HG03066 (cell line): ENCODE results near the gene KCNK3.
"Not testable (repeated sequence)": the region's sequence is repeated elsewhere in the genome, so short reads cannot be mapped to it uniquely, and the experiment has no call there.

Source experiments
- ATAC-seq: cut with Tn5 transposase; IDR thresholded peaks from one replicate; pipeline ENCODE4 v1.9.1; 2021; ENCODE audit warnings: low read depth; ENCODE audit not compliant: unreplicated experiment

KCNK3 gene

DNA sequence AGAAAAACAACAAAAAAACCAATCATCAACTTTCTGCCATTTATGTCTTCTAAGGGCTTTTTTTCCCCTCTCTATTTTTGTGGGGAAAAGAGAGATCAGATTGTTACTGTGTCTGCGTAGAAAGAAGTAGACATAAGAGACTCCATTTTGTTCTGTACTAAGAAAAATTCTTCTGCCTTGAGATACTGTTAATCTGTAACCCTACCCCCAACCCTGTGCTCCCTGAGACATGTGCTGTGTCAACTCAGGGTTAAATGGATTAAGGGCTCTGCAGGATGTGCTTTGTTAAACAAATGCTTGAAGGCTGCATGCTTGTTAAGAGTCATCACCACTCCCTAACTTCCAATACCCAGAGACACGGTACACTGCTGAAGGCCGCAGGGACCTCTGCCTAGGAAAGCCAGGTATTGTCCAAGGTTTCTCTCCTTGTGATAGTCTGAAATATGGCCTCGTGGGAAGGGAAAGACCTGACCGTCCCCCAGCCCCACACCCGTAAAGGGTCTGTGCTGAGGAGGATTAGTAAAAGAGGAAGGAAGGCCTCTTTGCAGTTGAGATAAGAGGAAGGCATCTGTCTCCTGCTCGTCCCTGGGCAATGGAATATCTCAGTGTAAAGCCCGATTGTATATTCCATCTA is 57.4 kb downstream of the KCNK3 start:
- ATAC-seq = not testable (repeated sequence)

DNA sequence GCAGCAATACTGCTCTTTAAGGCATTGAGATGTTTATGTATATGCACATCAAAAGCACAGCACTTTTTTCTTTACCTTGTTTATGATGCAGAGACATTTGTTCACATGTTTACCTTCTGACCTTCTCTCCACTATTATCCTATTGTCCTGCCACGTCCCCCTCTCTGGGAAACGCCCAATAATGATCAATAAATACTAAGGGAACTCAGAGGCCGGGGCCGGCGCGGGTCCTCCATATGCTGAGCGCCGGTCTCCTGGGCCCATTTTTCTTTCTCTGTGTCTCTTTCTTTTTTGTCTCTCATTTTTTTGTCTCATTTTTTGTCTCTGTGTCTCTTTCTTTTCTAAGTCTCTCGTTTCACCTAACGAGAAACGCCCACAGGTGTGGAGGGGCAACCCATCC is 57.9 kb downstream of the KCNK3 start:
- not testable (repeated sequence) for ATAC-seq

DNA sequence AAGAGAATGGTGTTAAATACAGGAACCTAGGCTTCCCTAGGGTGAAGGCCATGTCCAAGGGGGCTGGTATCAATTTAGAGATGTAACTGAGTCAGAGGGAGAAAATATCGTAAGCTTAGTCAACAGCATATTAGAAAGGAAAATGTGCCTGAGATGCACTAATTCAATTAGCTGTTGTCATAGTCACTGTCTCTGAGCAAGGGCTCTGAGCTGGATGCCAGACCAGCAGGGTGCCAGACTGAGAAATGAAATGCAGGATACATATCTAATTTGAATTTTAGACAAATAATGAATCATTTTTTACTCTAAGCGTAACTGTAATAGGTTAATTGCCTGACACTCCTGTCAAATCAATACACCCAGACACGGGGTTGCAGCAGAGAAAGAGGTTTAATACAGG is 60.1 kb downstream of the KCNK3 start:
- ATAC-seq = no peak

DNA sequence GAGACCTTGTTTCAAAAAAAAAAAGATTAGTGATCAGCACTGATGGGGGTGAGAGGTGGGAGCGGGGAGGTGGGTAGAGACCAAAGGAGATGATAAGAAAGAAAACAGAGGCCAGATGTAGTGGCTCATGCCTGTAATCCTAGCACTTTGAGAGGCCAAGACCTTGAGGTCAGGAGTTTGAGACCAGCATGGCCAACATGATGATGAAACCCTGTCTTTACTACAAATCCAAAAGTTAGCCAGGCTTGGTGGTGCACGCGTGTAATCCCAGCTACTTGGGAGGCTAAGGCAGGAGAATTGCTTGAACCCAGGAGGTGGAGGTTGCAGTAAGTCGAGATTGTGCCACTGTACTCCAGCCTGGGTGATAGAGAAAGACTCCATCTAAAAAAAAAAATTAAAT is 62.0 kb downstream of the KCNK3 start:
- no peak for ATAC-seq

DNA sequence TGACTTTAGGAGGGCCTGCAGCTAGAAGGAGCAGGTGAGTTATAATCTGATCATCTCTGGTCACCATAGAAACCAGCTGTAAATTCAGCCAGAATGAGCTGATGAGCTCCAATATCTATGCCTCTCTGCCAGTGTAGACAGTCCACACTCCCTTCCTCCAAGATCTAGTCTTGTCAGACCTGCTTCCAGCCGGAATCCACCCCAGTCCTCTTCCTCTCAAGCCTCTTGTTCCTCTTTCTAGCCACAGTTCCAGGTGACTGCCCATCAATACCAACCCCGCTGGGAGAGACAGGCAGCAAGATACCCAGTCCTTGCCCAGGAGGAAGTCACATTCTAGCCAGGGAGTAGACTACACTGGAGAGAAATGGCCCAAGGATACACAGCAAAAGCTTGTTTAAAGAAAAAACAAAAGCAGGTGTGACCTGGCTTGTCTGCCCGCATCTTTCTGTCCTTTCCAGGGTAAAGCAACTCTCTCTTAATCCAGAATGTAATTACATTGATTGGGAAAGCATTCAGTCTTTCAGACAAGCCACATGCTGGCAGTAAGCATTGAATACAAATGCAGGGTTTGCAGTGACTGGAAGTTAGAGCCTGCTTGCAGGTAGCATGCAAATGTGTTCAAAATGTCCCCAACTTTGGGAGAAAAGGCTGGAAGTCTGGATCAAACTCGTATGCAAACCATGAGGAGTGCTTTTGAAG is 62.6 kb downstream of the KCNK3 start:
- no peak for ATAC-seq

DNA sequence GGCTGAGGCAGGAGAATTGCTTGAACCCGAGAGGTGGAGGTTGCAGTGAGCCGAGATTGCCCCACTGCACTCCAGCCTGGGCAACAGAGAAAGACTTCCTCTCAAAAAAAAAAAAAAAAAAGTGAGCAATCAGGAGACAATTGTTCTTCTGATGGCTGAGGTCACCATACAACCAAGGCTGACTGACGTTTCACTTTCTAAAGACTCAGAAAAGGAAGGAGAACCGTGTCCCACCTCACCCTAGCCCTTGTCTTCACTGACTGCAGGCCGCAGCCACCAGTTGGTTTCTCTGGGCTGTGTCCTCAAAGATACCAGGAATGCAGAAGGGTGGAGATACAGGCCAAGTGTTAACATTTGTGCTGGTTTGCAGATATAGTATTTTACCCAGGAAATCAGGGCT is 63.8 kb downstream of the KCNK3 start:
- no peak for ATAC-seq

DNA sequence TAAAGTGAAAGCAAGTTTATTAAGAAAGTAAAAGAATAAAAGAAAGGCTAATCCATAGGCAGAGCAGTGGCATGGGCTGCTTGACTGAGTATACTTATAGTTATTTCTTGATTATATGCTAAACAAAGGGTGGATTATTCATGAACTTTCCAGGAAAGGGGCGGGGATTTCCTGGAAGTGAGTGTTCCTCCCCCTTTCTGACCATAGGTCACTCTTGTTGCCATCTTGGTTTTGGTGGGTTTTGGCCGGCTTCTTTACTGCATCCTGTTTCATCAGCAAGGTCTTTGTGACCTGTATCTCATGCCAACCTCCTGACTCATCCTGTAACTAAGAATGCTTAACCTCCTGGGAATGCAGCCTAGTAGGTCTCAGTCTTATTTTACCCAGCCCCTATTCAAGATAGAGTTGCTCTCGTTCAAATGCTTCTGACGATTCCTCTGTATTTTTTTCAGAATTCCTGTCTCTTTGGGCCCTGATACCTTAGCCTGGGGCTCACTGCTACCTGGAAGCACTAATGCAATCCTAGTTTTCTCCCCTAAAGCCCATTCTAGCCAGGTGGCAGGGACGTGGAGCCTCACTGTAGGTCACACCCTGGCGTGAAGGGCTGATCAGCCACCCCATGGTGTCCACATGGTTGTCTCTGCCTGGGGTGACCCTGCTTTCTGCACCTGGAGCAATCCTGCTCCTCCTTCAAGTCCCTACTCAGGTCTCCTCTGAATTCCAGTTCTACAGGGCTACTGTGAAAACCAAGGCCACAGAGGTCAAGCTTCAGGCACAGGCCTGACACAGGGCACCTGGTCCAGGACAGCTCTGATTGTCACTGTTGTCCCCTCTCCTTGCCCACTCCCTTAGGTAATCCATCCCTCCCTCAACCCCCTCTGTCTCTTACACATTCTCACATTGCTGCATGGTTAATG is 65.6 kb downstream of the KCNK3 start:
- no peak for ATAC-seq

DNA sequence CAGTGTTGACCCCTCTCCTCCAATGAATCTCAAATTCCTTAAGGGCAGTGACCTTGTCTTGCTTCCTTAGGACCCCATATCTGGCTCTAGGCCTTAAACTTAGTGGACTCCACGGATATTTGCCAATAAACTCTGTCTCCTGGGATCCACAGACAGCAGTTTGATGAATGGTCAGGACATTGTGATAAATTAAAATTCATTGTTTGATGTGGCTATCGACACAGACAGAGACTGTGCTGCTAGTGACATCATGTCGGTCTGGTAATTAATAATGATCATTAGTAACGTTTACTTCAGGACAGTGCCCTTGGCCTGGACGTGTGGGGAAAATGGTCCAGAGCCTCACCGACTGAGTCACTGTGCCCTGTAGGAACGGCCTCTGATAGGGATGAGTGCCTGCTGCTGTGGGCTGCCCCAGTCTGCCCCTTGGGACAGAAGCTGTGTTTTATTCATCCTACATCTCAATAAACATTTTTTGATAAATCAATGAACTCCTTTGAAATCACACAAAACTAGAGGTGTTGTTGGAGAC is 66.3 kb downstream of the KCNK3 start:
- no peak for ATAC-seq

DNA sequence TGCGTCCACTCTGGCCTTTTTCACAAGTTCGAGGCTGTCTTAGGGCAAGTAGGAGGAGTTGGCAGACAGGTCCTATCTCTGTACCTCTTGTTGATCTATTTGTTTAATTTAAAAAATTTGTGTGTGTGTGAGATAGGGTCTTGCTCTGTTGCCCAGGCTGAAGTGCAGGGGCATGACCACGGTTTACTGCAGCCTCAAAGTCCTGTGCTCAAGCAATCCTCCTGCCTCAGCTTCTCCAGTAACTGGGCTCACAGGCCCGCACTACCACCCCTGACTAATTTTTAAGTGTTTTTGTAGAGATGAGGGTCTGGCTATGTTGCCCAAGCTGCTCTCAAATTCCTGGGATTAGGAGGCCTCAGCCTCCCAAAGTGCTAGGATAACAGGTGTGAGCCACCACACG is 67.3 kb downstream of the KCNK3 start:
- no peak for ATAC-seq

DNA sequence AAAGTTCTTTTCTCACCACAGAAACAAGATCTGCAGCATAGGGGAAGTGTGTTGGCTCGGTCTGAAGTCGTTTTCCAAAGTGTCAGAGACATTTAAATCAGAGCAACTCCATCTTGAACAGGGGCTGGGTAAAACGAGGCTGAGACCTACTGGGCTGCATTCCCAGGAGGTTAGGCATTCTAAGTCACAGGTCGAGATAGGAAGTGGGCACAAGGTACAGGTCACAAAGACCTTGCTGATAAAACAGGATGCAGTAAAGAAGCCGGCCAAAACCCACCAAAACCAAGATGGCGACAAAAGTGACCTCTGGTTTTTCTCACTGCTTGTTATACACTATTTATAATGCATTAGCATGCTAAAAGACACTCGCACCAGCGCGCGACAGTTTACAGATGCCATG is 68.5 kb downstream of the KCNK3 start:
- not testable (repeated sequence) for ATAC-seq

DNA sequence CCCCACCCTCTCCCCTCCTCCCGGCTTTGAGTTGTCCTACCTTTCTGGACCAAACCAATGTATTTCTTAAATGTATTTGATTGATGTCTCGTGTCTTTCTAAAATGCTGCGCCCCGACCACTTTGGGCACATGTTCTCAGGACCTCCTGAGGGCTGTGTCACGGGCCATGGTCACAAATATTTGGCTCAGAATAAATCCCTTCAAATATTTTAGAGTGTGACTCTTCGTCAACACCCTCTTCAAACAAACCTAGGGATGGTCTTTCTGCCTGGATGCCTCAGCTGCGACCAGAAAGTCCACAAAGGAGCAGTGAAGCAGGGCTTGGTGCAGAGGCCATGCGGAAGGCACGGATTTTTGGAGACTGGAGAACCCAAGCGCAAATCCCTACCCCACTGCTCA is 70.5 kb downstream of the KCNK3 start:
- ATAC-seq = no peak

DNA sequence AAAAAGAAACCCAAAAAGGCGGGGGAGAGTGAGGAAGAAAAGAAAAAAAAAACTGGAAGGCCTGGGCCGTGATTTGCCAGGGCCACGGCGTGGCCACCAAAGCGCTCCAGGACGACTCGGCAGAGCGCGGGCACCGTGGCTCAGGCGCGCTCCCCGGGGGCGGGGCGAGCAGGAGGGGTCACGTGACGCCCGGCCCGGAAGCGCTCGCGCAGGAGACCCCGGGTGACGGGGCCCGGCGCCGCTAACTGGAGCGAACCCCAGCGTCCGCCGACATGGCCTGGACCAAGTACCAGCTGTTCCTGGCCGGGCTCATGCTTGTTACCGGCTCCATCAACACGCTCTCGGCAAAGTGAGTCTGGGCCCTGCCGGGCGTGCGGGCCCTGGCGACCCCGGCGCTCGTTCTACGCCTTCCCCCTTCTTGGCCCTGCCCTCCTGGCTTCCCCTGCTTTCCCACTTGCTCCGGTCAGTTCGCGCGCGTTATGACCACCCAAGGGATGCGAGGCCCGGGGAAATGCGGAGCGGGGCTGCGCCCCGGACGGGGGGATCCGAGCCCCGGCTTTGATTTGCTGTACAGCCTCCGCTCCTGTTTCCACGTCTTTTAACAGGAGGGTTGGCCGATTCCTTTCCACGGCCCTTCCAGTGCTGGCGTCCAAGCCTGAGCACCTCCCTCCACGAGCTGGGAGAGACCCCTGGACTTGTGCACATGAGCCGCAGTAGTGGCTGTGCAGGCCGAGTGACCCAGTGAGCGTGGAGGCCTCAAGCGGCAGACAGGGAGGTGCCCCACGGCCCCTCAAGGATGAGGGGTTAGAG is 71.8 kb downstream of the KCNK3 start, which contains the start of gene SLC35F6:
Gene SLC35F6, plus strand, starts transcription at position 207 of the 810 bp plus-strand sequence. Its CDS starts 66 bp downstream, at position 273.
- ATAC-seq = peak; percentile 77

DNA sequence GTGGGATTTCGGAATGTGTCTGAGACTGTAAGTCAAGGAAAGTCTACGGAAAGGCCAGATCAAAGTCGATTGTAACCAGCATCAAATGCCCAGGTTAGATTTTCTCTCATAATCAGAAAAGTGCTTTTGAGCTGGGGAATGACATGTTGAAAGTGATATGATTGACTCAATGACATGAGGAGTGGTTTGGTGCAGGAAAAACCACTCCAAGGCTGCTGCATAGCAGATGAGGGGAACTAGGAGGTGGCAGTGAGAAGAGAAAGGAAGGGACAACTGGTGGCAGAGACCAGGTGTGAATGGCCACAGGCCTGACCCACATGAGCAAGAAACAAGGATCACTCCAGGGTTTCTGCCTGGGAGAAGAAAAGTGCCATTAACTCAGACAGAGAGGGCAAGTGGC is 72.4 kb downstream of the KCNK3 start:
- no peak for ATAC-seq

DNA sequence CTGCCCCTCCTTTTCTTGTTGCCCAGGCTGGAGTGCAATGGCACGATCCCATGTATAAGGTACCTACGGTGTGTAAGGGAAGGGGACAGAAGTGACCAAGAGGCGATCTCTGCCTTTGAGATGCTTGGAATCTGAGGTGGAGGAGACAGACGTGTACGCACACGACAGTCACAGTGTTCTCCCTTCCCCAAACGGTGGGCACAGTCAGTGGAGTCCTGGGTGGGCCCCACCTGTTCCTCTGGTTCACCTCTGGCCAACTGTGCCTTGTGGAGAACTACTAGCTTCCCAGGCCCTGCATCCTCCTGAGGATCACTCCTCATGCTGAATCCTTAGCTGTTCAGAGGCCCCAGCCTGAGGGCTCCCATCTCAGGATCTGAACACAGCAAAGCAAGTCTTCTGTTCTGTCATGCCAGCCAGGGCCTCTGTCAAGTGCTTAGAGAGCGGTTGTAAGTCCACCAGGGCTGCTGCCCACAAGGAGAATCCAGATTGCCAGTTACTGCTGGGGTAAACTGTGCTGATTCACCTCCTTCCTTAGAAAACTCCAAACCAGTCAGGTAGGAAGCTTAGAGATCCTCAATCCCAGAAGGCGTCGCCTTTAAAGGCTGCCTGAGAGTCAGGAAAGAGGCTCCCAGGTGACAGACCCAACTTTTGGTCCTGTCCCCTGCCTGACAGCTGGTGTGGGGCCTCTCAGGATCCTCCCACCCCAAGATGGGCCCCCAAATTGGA is 73.1 kb downstream of the KCNK3 start:
- ATAC-seq = no peak

DNA sequence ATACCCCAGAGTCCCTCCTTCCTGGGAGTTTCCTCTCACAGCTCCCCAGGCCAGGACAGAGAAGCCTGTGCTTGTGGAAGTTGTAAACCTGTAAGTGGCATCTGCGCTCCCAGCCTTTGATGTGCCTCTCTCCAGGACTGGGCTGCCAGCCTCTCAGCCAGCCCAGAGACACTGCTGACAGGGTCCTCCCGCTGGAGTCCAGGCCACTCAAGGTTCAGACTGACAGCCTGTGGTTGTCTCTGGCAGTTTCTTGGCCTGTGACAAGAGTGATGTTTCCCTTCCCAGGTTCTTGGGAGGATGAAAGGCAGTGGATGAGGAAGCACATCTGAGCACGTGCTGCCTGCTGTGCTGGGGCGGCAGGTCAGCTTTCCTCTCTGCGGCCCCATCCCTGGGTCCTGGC is 74.6 kb downstream of the KCNK3 start:
- no peak for ATAC-seq

DNA sequence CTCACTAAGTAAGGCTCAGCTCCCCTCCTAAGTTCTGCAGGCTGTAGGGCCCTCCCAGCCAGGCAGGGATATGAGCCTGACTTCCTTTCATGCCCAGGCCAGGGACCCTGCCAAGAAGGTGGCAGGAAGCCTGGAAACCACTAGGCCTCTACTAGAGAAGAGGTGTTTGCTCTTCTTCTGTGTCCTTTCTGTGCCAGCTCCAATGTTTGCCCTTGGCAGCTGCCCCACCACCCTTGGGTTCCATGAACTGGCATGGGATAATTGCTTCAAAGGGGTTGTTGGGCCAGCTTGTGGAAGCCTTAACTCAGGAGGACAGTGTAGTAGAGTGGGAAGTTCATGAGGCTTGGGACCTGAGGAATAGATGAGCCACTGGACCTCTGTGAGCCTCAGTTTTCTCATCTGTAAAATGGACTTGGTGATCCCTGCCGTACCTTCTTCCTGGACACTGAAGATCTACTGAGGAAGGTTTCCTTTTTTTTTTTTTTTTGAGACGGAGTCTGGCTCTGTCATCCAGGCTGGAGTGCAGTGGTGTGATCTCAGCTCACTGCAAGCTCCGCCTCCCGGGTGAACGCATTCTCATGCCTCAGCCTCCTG is 75.5 kb downstream of the KCNK3 start:
- no peak for ATAC-seq

DNA sequence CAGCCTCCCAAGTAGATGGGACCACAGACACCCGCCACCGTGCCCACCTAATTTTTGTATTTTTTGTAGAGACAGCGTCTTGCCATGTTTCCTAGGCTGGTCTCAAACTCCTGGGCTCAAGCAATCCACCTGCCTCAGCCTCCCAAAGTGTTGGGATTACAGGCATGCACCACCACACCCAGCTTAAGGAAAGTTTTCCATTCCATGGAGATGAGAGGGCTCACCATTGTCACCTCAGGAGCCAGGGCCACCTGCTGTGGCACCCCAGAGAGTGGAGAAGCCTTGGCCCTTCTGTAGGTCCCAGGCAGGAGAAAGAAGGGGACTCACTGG is 76.2 kb downstream of the KCNK3 start:
- ATAC-seq = no peak

DNA sequence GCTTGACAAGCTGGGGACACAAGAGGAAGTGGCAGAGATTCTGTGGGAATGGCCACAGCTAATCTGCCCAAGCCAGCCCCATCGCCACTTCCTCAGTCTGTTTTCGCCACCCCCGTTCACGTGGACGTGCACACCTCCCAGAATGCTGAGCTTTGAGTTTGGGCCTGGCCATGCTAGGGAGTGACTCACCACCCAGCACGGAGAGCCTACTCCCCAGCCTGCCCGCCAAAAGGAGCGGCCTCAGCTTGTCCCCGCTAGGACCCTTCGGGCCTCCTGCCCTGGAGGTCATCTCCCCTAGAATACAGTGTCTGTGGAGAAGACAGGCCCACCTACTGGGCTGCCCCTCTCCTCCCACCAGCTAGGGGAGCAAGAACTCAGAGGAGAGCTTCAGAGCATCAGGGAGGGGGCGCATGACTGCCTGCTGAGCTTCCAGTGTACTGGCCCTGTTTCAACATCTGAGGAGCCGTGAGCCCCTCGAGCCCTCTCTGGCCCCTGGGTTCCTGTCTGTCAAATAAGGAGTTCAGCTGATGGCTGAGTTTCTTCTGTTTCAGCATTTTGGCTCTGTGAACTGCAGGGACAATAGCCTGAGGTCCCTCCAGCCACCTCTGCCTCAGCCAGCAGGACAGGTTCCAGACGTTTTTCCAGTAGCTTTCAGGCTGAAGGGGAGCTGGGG is 76.7 kb downstream of the KCNK3 start:
- ATAC-seq = no peak
